GM23248 (cell line): ENCODE data around the gene NAGS. TPM values are rescaled to one million over a fixed set of nuclear protein-coding genes. Genes with fewer than 3 reads are reported as not detected.
A peak's percentile ranks its signal among the peaks of the same experiment; 100 is the strongest.
"Not testable (repeated sequence)": the region's sequence is repeated elsewhere in the genome, so short reads cannot be mapped to it uniquely, and the experiment has no call there.

Experiments used
- DNase-seq: peaks from one replicate; pipeline ENCODE4 v3.0.0-alpha.2; 2015
- H2AFZ ChIP-seq: fragments of 200-600 bp; sonication (generic); 2 replicates; pipeline ENCODE4 v1.6.1; 2016; ENCODE audit warnings: antibody characterized with exemption
- H3F3A ChIP-seq: fragments of 200-600 bp; sonication (generic); 2 replicates; pipeline ENCODE4 v1.6.1; 2016; ENCODE audit warnings: mild to moderate bottlenecking, antibody characterized with exemption, mixed run types; ENCODE audit not compliant: insufficient read depth
- H3K27ac ChIP-seq: fragments of 200-600 bp; sonication (generic); 2 replicates; pipeline ENCODE4 v1.5.1; 2016; ENCODE audit warnings: mild to moderate bottlenecking
- H3K27me3 ChIP-seq: fragments of 200-600 bp; sonication (generic); replicated peaks from 2 replicates; pipeline ENCODE4 v1.6.1; 2016; ENCODE audit warnings: mild to moderate bottlenecking; ENCODE audit not compliant: insufficient read depth
- H3K36me3 ChIP-seq: fragments of 200-600 bp; sonication (generic); 2 replicates; pipeline ENCODE4 v1.6.1; 2016; ENCODE audit warnings: low read depth, mild to moderate bottlenecking
- H3K4me1 ChIP-seq: fragments of 200-600 bp; sonication (generic); 2 replicates; pipeline ENCODE4 v1.6.1; 2016; ENCODE audit warnings: mild to moderate bottlenecking; ENCODE audit not compliant: insufficient read depth
- H3K4me2 ChIP-seq: fragments of 200-600 bp; sonication (generic); one replicate; pipeline ENCODE4 v1.6.1; 2016; ENCODE audit warnings: mild to moderate bottlenecking; ENCODE audit not compliant: unreplicated experiment
- H3K4me3 ChIP-seq: fragments of 200-600 bp; sonication (generic); 2 replicates; pipeline ENCODE4 v1.5.1; 2016; ENCODE audit warnings: mild to moderate bottlenecking
- H3K79me2 ChIP-seq: fragments of 200-600 bp; sonication (generic); 2 replicates; pipeline ENCODE4 v1.6.1; 2016; ENCODE audit warnings: mild to moderate bottlenecking; ENCODE audit not compliant: insufficient read depth
- H3K9ac ChIP-seq: fragments of 200-600 bp; sonication (generic); 2 replicates; pipeline ENCODE4 v1.6.1; 2016; ENCODE audit warnings: mild to moderate bottlenecking
- H3K9me2 ChIP-seq: fragments of 200-600 bp; sonication (generic); 2 replicates; pipeline ENCODE4 v1.6.1; 2016; ENCODE audit warnings: mixed run types, mild to moderate bottlenecking, moderate library complexity; ENCODE audit not compliant: insufficient read depth
- H3K9me3 ChIP-seq: fragments of 200-600 bp; sonication (generic); one replicate; pipeline ENCODE4 v1.6.1; 2017; ENCODE audit warnings: low read depth
- H4K20me1 ChIP-seq: fragments of 200-600 bp; sonication (generic); 2 replicates; pipeline ENCODE4 v1.6.0; 2016; ENCODE audit not compliant: insufficient read depth
- EZH2 ChIP-seq: fragments of 200-600 bp; sonication (generic); IDR thresholded peaks from 2 replicates; pipeline ENCODE4 v1.6.1; 2018; ENCODE audit warnings: antibody characterized with exemption, mild to moderate bottlenecking; ENCODE audit not compliant: insufficient read depth, poor library complexity, severe bottlenecking
- EZH2phosphoT487 ChIP-seq: fragments of 200-600 bp; sonication (generic); IDR thresholded peaks from 2 replicates; pipeline ENCODE4 v1.6.1; 2018; ENCODE audit warnings: antibody characterized with exemption, moderate library complexity, mild to moderate bottlenecking, low read depth; ENCODE audit not compliant: insufficient read depth
- WGBS, 2 experiments: methylation state at CpG; one replicate each; pipeline ENCODE4 v1.1.6; 2015 to 2017; ENCODE audit warnings: low lambda C conversion rate in 2 of 2, low coverage in 1 of 2; ENCODE audit errors: missing lambda C conversion rate in 2 of 2; 5-methylcytosine and 5-hydroxymethylcytosine counted together
- in situ Hi-C: fragments of 300-500 bp; cut with MboI; formaldehyde crosslinking; loops from 2 replicates; pipeline ENCODE4 v1.15.0; 2020
- polyA plus RNA-seq: library from polyadenylated mRNA; unstranded; fragments of >200 nt; fragmentation: Nextera tagmentation; extraction: Ambion mirVana; gene quantifications from 2 replicates; pipeline ENCODE4 v1.2.1, GENCODE V29; 2016
- total RNA-seq: library from RNA; depleted of rRNA; stranded (reverse); fragments of >200 nt; shearing (Covaris generic); gene quantifications from 2 replicates; pipeline ENCODE4 v1.2.3, GENCODE V29; 2014

NAGS gene
- total and polyA plus RNA-seq, 2 experiments from 2014 or later, result 1.6 to 1.8 TPM

- Histone ChIP-seq H3K9me3 (no peaks in the 10 kb centered on the region), H3K4me1 (no peaks in the 10 kb centered on the region), H3K9me2 (no peaks in the 10 kb centered on the region), H4K20me1 (no peaks in the 10 kb centered on the region), H3K27ac (no peak overlapping the region), H3F3A (no peaks in the 10 kb centered on the region), H3K27me3 (peaks cover 26% of the 10 kb centered on the region), H3K36me3 (no peaks in the 10 kb centered on the region), H3K4me3 (no peak overlapping the region), H3K79me2 (no peaks in the 10 kb centered on the region), H3K9ac (no peak overlapping the region), H2AFZ (no peak overlapping the region), H3K4me2 (no peak overlapping the region)
- 34 to 43% methylated on average over 9 of the region's 9 CpGs for WGBS, 2 experiments
- DNase-seq, result no peak
- in situ Hi-C loops, result no loop called here
- no peak for TF ChIP-seq EZH2
- TF ChIP-seq EZH2phosphoT487, result no peak
These were observed 16.1 kb upstream of the NAGS start for GRCh38 chr17:43988301-43988700.

DNA sequence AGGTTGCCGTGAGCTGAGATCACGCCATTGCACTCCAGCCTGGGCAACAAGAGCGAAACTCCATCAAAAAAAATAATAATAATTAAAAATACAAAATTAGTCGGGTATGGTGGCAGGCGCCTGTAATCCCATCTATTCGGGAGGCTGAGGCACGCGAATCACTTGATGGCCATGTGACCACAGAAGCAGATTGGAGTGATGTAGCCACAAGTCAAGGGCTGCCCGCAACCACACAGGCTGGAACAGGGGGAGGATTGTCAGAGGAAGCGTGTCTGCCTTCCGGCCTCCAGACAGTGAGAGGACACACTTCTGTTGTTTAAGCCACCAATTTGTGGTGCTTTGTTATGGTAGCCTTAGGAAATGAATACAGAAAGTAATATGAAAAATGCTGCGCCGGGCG lies 11.8 kb upstream of the NAGS start:
- Histone ChIP-seq H3K9me3 (no peaks in the 10 kb centered on the region), H3K4me3 (no peak overlapping the region), H3K27me3 (no peaks in the 10 kb centered on the region), H3K4me1 (no peaks in the 10 kb centered on the region), H3K9ac (no peak overlapping the region), H3K79me2 (no peaks in the 10 kb centered on the region), H4K20me1 (no peaks in the 10 kb centered on the region), H2AFZ (no peak overlapping the region), H3K4me2 (no peak overlapping the region), H3K36me3 (no peaks in the 10 kb centered on the region), H3F3A (no peaks in the 10 kb centered on the region), H3K27ac (no peak overlapping the region), H3K9me2 (no peaks in the 10 kb centered on the region)
- in situ Hi-C loops, result no loop called here
- TF ChIP-seq EZH2 (no peak), EZH2phosphoT487 (no peak)
- no peak for DNase-seq
- 93% methylated on average over 14 of the region's 14 CpGs for WGBS, 2 experiments

- H3K79me2 ChIP-seq, result no peaks in the 10 kb centered on the region
- WGBS, 2 experiments, result 8 to 11% methylated on average over 46 of the region's 52 CpGs
- peaks cover 6% of the 10 kb centered on the region; the same call in 1 of the 2 replicates for H3K4me1 ChIP-seq
- in situ Hi-C loops, result no loop called here
- H4K20me1 ChIP-seq, result no peaks in the 10 kb centered on the region
- H3F3A ChIP-seq, result peaks cover 12% of the 10 kb centered on the region
- H2AFZ ChIP-seq, result peak overlapping the region; percentile 86
- no peaks in the 10 kb centered on the region for H3K9me2 ChIP-seq
- H3K36me3 ChIP-seq, result no peaks in the 10 kb centered on the region
- peak overlapping the region; percentile 79 for H3K4me2 ChIP-seq
- H3K27me3 ChIP-seq, result no peaks in the 10 kb centered on the region
- DNase-seq, result peak; percentile 82
- no peaks in the 10 kb centered on the region for H3K9me3 ChIP-seq
- H3K4me3 ChIP-seq, result peak overlapping the region; percentile 67
- TF ChIP-seq EZH2phosphoT487 (no peak), EZH2 (no peak)
- no peak overlapping the region for H3K27ac ChIP-seq
- peak overlapping the region; percentile 62 for H3K9ac ChIP-seq
These were observed 9.9 kb upstream of the NAGS start for GRCh38 chr17:43994272-43995149.

DNA sequence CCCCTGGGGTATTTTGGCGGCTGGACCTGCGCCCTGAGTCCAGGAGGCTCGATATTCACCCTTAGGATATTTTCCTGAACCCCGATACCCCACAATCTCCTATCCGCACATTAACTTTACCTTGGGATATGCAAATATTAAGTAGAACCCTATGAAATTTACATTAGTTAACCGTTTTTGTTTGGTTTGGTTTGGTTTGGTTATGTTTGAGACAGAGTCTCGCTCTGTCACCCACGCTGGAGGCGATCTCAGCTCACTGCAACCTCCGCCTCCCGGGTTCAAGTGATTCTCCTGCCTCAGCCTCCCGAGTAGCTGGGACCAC lies 9.3 kb upstream of the NAGS start:
- no peaks in the 10 kb centered on the region for H3K9me3 ChIP-seq
- H3K36me3 ChIP-seq, result no peaks in the 10 kb centered on the region
- no peaks in the 10 kb centered on the region for H3K79me2 ChIP-seq
- no peak overlapping the region for H3K27ac ChIP-seq
- in situ Hi-C loops, result no loop called here
- H3K4me1 ChIP-seq, result peaks cover 6% of the 10 kb centered on the region; the same call in 1 of the 2 replicates
- TF ChIP-seq EZH2 (no peak), EZH2phosphoT487 (no peak)
- no peak overlapping the region for H3K4me3 ChIP-seq
- H3K4me2 ChIP-seq, result peak overlapping the region; percentile 79
- peak overlapping the region; percentile 62; the same call in 1 of the 2 replicates for H3K9ac ChIP-seq
- H3K9me2 ChIP-seq, result no peaks in the 10 kb centered on the region
- peak overlapping the region; percentile 86 for H2AFZ ChIP-seq
- no peaks in the 10 kb centered on the region for H4K20me1 ChIP-seq
- no peaks in the 10 kb centered on the region for H3K27me3 ChIP-seq
- peaks cover 12% of the 10 kb centered on the region for H3F3A ChIP-seq
- 21 to 22% methylated on average over 12 of the region's 12 CpGs for WGBS, 2 experiments
- no peak for DNase-seq

- H3K79me2 ChIP-seq, H3K27ac ChIP-seq, H3K9me3 ChIP-seq, H2AFZ ChIP-seq, H4K20me1 ChIP-seq, H3K4me3 ChIP-seq, H3K9me2 ChIP-seq, H3K36me3 ChIP-seq, H3K9ac ChIP-seq, H3K27me3 ChIP-seq, DNase-seq, H3K4me1 ChIP-seq, in situ Hi-C loops, H3K4me2 ChIP-seq: not testable (repeated sequence)
- peaks cover 12% of the 10 kb centered on the region for H3F3A ChIP-seq
- 94 to 95% methylated on average over 5 of the region's 5 CpGs for WGBS, 2 experiments
These were observed 7.2 kb upstream of the NAGS start for GRCh38 chr17:43997180-43997579.
